Inferior parietal cortex (tissue), 1 donor: ENCODE data around the gene SMIM38.
"Not testable (repeated sequence)": the region's sequence is repeated elsewhere in the genome, so short reads cannot be mapped to it uniquely, and the experiment has no call there.

Experiments
- DNase-seq: peaks from one replicate; pipeline ENCODE4 v3.0.0-alpha.2; 2016; ENCODE audit errors: extremely low spot score

SMIM38 gene

GRCh38 chr11:69140161-69140560, 15.6 kb upstream of the SMIM38 start:
- not testable (repeated sequence) for DNase-seq

GRCh38 chr11:69140635-69141034, 15.1 kb upstream of the SMIM38 start:
- no peak for DNase-seq

GRCh38 chr11:69141742-69142141, 14.0 kb upstream of the SMIM38 start:
- DNase-seq: no peak

GRCh38 chr11:69142895-69143294, 12.8 kb upstream of the SMIM38 start:
- DNase-seq: no peak

- no peak for DNase-seq
Observed at GRCh38 chr11:69144316-69145049, 11.3 kb upstream of the SMIM38 start.

- DNase-seq: no peak
Observed at GRCh38 chr11:69145050-69145380, 10.7 kb upstream of the SMIM38 start.

- no peak for DNase-seq
Observed at GRCh38 chr11:69148377-69148762, 7.4 kb upstream of the SMIM38 start.

GRCh38 chr11:69148806-69149205, 6.9 kb upstream of the SMIM38 start:
- no peak for DNase-seq

GRCh38 chr11:69149338-69150045, 6.2 kb upstream of the SMIM38 start:
- not testable (repeated sequence) for DNase-seq

GRCh38 chr11:69150175-69150574, 5.6 kb upstream of the SMIM38 start:
- no peak for DNase-seq

- no peak for DNase-seq
Observed at GRCh38 chr11:69151836-69152235, 3.9 kb upstream of the SMIM38 start.

- DNase-seq: no peak
Observed at GRCh38 chr11:69152733-69153421, 2.9 kb upstream of the SMIM38 start.

- no peak for DNase-seq
Observed at GRCh38 chr11:69153661-69154060, 2.1 kb upstream of the SMIM38 start.

GRCh38 chr11:69154211-69154913, 1.4 kb upstream of the SMIM38 start:
- DNase-seq: no peak

- no peak for DNase-seq
Observed at GRCh38 chr11:69154938-69155301, 815 bp upstream of the SMIM38 start.

- no peak for DNase-seq
Observed at GRCh38 chr11:69156235-69156639, 502 bp downstream of the SMIM38 start.

- no peak for DNase-seq
Observed at GRCh38 chr11:69156673-69157155, 979 bp downstream of the SMIM38 start.

GRCh38 chr11:69157156-69157821, 1.6 kb downstream of the SMIM38 start:
- DNase-seq: peak; percentile 81

GRCh38 chr11:69157822-69158231, 2.1 kb downstream of the SMIM38 start:
- DNase-seq: no peak

GRCh38 chr11:69158301-69159149, 2.8 kb downstream of the SMIM38 start:
- no peak for DNase-seq
